Keratinocyte (primary cell): ENCODE measurements around the gene PARP16. TPM values are rescaled to one million over a fixed set of nuclear protein-coding genes. Genes with fewer than 3 reads are reported as not detected.

Experiments used
- DNase-seq: peaks from one replicate; pipeline ENCODE4 v3.0.0-alpha.2; 2011; ENCODE audit warnings: low read depth, missing footprints, low spot score
- FAIRE-seq: peaks from 2 replicates; lab custom pipeline; 2011; peaks lifted over from hg19 to GRCh38; lab: Jason Lieb, UNC
- H2AFZ ChIP-seq: 2 replicates; pipeline ENCODE4 v1.6.0; 2012; ENCODE audit warnings: low read length, control low read depth, inconsistent platforms; ENCODE audit not compliant: control insufficient read depth
- H3K27ac ChIP-seq: 2 replicates; pipeline ENCODE4 v1.5.1; 2011; ENCODE audit warnings: low read length; ENCODE audit not compliant: control insufficient read depth, insufficient read depth
- H3K27me3 ChIP-seq: 3 replicates; pipeline ENCODE4 v1.6.0; 2011; ENCODE audit warnings: low read length; ENCODE audit not compliant: control insufficient read depth, insufficient read depth; ENCODE audit errors: extremely low read depth
- H3K36me3 ChIP-seq, 2 experiments: 2 replicates in 1 of 2; 3 replicates in 1 of 2; pipeline ENCODE4 v1.5.1; 2011; ENCODE audit warnings: low read length in 2 of 2, mild to moderate bottlenecking in 1 of 2; ENCODE audit not compliant: control insufficient read depth in 2 of 2, insufficient read depth in 2 of 2; ENCODE audit errors: extremely low read depth in 1 of 2
- H3K4me1 ChIP-seq: 3 replicates; pipeline ENCODE4 v1.5.1; 2011; ENCODE audit warnings: low read length; ENCODE audit not compliant: control insufficient read depth, insufficient read depth; ENCODE audit errors: extremely low read depth
- H3K4me2 ChIP-seq: 3 replicates; pipeline ENCODE4 v1.6.0; 2011; ENCODE audit warnings: low read depth, low read length; ENCODE audit not compliant: control insufficient read depth, insufficient read depth; ENCODE audit errors: extremely low read depth
- H3K4me3 ChIP-seq, 3 experiments: fragments of 200-600 bp in 1 of 3; sonication (generic) in 1 of 3; 2 replicates in 2 of 3; 3 replicates in 1 of 3; pipeline ENCODE4 v1.5.1; 2011 to 2016; ENCODE audit warnings: low read length in 3 of 3, mild to moderate bottlenecking in 3 of 3, control low read depth in 2 of 3, inconsistent platforms in 1 of 3, low read depth in 1 of 3, mixed read lengths in 1 of 3, mixed run types in 1 of 3, moderate library complexity in 1 of 3; ENCODE audit not compliant: control insufficient read depth in 2 of 3, insufficient read depth in 2 of 3; ENCODE audit errors: extremely low read depth in 1 of 3
- H3K79me2 ChIP-seq: 2 replicates; pipeline ENCODE4 v1.6.0; 2012; ENCODE audit warnings: low read length; ENCODE audit not compliant: control insufficient read depth, insufficient read depth
- H3K9ac ChIP-seq: 3 replicates; pipeline ENCODE4 v1.6.0; 2011; ENCODE audit warnings: low read length; ENCODE audit not compliant: control insufficient read depth, insufficient read depth; ENCODE audit errors: extremely low read depth
- H3K9me1 ChIP-seq: 3 replicates; pipeline ENCODE4 v1.6.0; 2011; ENCODE audit warnings: low read length; ENCODE audit not compliant: control insufficient read depth, insufficient read depth; ENCODE audit errors: extremely low read depth
- H3K9me3 ChIP-seq: 2 replicates; pipeline ENCODE4 v1.5.1; 2012; ENCODE audit warnings: low read depth, low read length; ENCODE audit not compliant: control insufficient read depth
- H4K20me1 ChIP-seq: 3 replicates; pipeline ENCODE4 v1.6.0; 2011; ENCODE audit warnings: low read length; ENCODE audit not compliant: control insufficient read depth, insufficient read depth; ENCODE audit errors: extremely low read depth
- CTCF ChIP-seq, 3 experiments: IDR thresholded peaks in 1 of 3; conservative IDR thresholded peaks in 1 of 3; optimal IDR thresholded peaks in 1 of 3; 2 replicates in 2 of 3; 3 replicates in 1 of 3; pipeline versions ENCODE3 to v1.5.1; 2011; ENCODE audit warnings: low read length in 3 of 3, mild to moderate bottlenecking in 3 of 3, moderate library complexity in 2 of 3, control low read depth in 1 of 3, inconsistent platforms in 1 of 3; ENCODE audit not compliant: insufficient read depth in 2 of 3; ENCODE audit errors: extremely low read depth in 1 of 3
- EZH2 ChIP-seq: IDR thresholded peaks from one replicate; pipeline ENCODE4 v1.6.1; 2012; ENCODE audit warnings: inconsistent platforms, mild to moderate bottlenecking, low read length, moderate library complexity
- dilution Hi-C: fragments of 300-500 bp; cut with MboI; formaldehyde crosslinking; loops from one replicate; pipeline ENCODE4 v1.7.0; 2020; ENCODE audit warnings: low sequenced_read_pairs; ENCODE audit not compliant: extremely low pct_ligation_motif_present
- polyA plus RNA-seq, 5 experiments: library from polyadenylated mRNA; depleted of rRNA in 3 of 5; stranded (reverse) in 3 of 5; stranded (forward) in 1 of 5; unstranded in 1 of 5; fragments of >200 nt; gene quantifications; 1 replicate in 1 of 5; 2 replicates in 3 of 5; 3 replicates in 1 of 5; pipeline versions ENCODE4 v1.2.1 to v1.2.3, GENCODE V29; 2011 to 2012; ENCODE audit warnings: missing spikeins in 2 of 5, low read depth in 1 of 5, low replicate concordance in 1 of 5

Gene PARP16
- polyA plus RNA-seq, 1 donor (not counting 4 experiments of a cell fraction or from before 2014, with no cell fraction given), result 2.1 TPM

- H3K4me2 ChIP-seq, result no peak overlapping the region
- H3K9me1 ChIP-seq, result no peaks in the 10 kb centered on the region
- TF ChIP-seq CTCF (optimal IDR thresholded peaks at IDR 0.05 in 1 of 3, IDR thresholded peaks at IDR 0.05 in 1 of 3, conservative IDR thresholded peaks at IDR 0.05 in 1 of 3; ENCODE audit: extremely low read depth in 1 of 3, insufficient read depth in 2 of 3, low read length in 3 of 3) (no peak), EZH2 (no peak)
- H3K27ac ChIP-seq, result no peak overlapping the region
- no peaks in the 10 kb centered on the region for H3K79me2 ChIP-seq
- DNase-seq (no peak), FAIRE-seq (no peak)
- dilution Hi-C loops, result no loop called here
- no peaks in the 10 kb centered on the region for H3K36me3 ChIP-seq
- H2AFZ ChIP-seq, result no peak overlapping the region
- no peaks in the 10 kb centered on the region for H3K9me3 ChIP-seq
- no peak overlapping the region for H3K9ac ChIP-seq
- H3K4me1 ChIP-seq, result no peaks in the 10 kb centered on the region
- no peak overlapping the region for H3K4me3 ChIP-seq
- H4K20me1 ChIP-seq, result no peaks in the 10 kb centered on the region
- H3K27me3 ChIP-seq, result peaks cover 30% of the 10 kb centered on the region
Measured at GRCh38 chr15:65331811-65332210, 45.1 kb upstream of the PARP16 start.

GRCh38 chr15:65330934-65331645, 44.4 kb upstream of the PARP16 start:
- H4K20me1 ChIP-seq, result no peaks in the 10 kb centered on the region
- H3K27me3 ChIP-seq, result peaks cover 29% of the 10 kb centered on the region
- H3K36me3 ChIP-seq, result no peaks in the 10 kb centered on the region
- H3K79me2 ChIP-seq, result no peaks in the 10 kb centered on the region
- H2AFZ ChIP-seq, result no peak overlapping the region
- no peak overlapping the region for H3K4me3 ChIP-seq
- dilution Hi-C loops, result no loop called here
- H3K9ac ChIP-seq, result no peak overlapping the region
- FAIRE-seq (no peak), DNase-seq (no peak)
- H3K4me2 ChIP-seq, result no peak overlapping the region
- no peak overlapping the region for H3K27ac ChIP-seq
- no peak for TF ChIP-seq EZH2
- no peak for TF ChIP-seq CTCF (optimal IDR thresholded peaks at IDR 0.05 in 1 of 3, IDR thresholded peaks at IDR 0.05 in 1 of 3, conservative IDR thresholded peaks at IDR 0.05 in 1 of 3; ENCODE audit: extremely low read depth in 1 of 3, insufficient read depth in 2 of 3, low read length in 3 of 3)
- no peaks in the 10 kb centered on the region for H3K4me1 ChIP-seq
- no peaks in the 10 kb centered on the region for H3K9me1 ChIP-seq
- H3K9me3 ChIP-seq, result no peaks in the 10 kb centered on the region
